ENCODE data around the gene RALGPS2. TPM values are rescaled to one million over a fixed set of nuclear protein-coding genes. Genes with fewer than 3 reads are reported as not detected.

Gene RALGPS2
- total RNA-seq, 1 donor from 2014 or later, result 15.0 TPM

GRCh38 chr1:178870944-178871343 lies 145.9 kb downstream of the RALGPS2 start, which contains the start of gene ANGPTL1:
Gene ANGPTL1 (minus strand): TSS chr1:178871077. CDS start chr1:178865776, 5,301 bp downstream.
- TF ChIP-seq CTCF (IDR thresholded peaks at IDR 0.05; ENCODE audit: insufficient read depth, low read length, severe bottlenecking), result no peak

GRCh38 chr1:178871551-178872320 lies 146.7 kb downstream of the RALGPS2 start:
- H3K4me3 ChIP-seq (ENCODE audit: low read depth, low read length), result no peak overlapping the region
- no peaks in the 10 kb centered on the region for H3K36me3 ChIP-seq (ENCODE audit: control insufficient read depth, insufficient read depth, low read length)
- no peak for TF ChIP-seq CTCF (IDR thresholded peaks at IDR 0.05; ENCODE audit: insufficient read depth, low read length, severe bottlenecking)
- FAIRE-seq (no peak), DNase-seq (ENCODE audit: low read depth) (peak; percentile 5)
- H3K27me3 ChIP-seq (ENCODE audit: control insufficient read depth, insufficient read depth, low read length), result no peaks in the 10 kb centered on the region

More at GRCh38 chr1:178870944-178871343, 145.9 kb downstream of the RALGPS2 start, which contains the start of gene ANGPTL1:
- Histone ChIP-seq H3K27me3 (ENCODE audit: control insufficient read depth, insufficient read depth, low read length) (no peaks in the 10 kb centered on the region), H3K36me3 (ENCODE audit: control insufficient read depth, insufficient read depth, low read length) (no peaks in the 10 kb centered on the region), H3K4me3 (ENCODE audit: low read depth, low read length) (no peak within 1 kb of the TSS)
- FAIRE-seq (no peak), DNase-seq (ENCODE audit: low read depth) (no peak)

GRCh38 chr1:178874966-178875365 lies 149.9 kb downstream of the RALGPS2 start:
- FAIRE-seq (no peak), DNase-seq (ENCODE audit: low read depth) (no peak)
- TF ChIP-seq CTCF (IDR thresholded peaks at IDR 0.05; ENCODE audit: insufficient read depth, low read length, severe bottlenecking), result no peak
- Histone ChIP-seq H3K4me3 (ENCODE audit: low read depth, low read length) (no peak overlapping the region), H3K27me3 (ENCODE audit: control insufficient read depth, insufficient read depth, low read length) (no peaks in the 10 kb centered on the region), H3K36me3 (ENCODE audit: control insufficient read depth, insufficient read depth, low read length) (no peaks in the 10 kb centered on the region)

- DNase-seq (ENCODE audit: low read depth) (peak; percentile 5), FAIRE-seq (no peak)
- Histone ChIP-seq H3K36me3 (ENCODE audit: control insufficient read depth, insufficient read depth, low read length) (no peaks in the 10 kb centered on the region), H3K27me3 (ENCODE audit: control insufficient read depth, insufficient read depth, low read length) (no peaks in the 10 kb centered on the region), H3K4me3 (ENCODE audit: low read depth, low read length) (no peak overlapping the region)
- no peak for TF ChIP-seq CTCF (IDR thresholded peaks at IDR 0.05; ENCODE audit: insufficient read depth, low read length, severe bottlenecking)
Measured at GRCh38 chr1:178875936-178876335, 150.9 kb downstream of the RALGPS2 start.

GRCh38 chr1:178877896-178878295 lies 152.9 kb downstream of the RALGPS2 start:
- H3K36me3 ChIP-seq (ENCODE audit: control insufficient read depth, insufficient read depth, low read length), result no peaks in the 10 kb centered on the region
- no peak overlapping the region for H3K4me3 ChIP-seq (ENCODE audit: low read depth, low read length)
- DNase-seq (ENCODE audit: low read depth), result no peak
- no peaks in the 10 kb centered on the region for H3K27me3 ChIP-seq (ENCODE audit: control insufficient read depth, insufficient read depth, low read length)
- no peak for TF ChIP-seq CTCF (IDR thresholded peaks at IDR 0.05; ENCODE audit: insufficient read depth, low read length, severe bottlenecking)
- no peak for FAIRE-seq

Measured in bronchial epithelial cell (primary cell).